Erythroblast (primary cell): ENCODE results near the gene TRIM69.
"Not testable (repeated sequence)": the region's sequence is repeated elsewhere in the genome, so short reads cannot be mapped to it uniquely, and the experiment has no call there.

ENCODE experiments used
- GATA1 ChIP-seq: IDR thresholded peaks from 2 replicates; pipeline ENCODE4 v1.6.1; 2011; ENCODE audit warnings: low read depth, mild to moderate bottlenecking, control low read depth, low read length, moderate library complexity
- POLR2A ChIP-seq: IDR thresholded peaks from 2 replicates; pipeline ENCODE4 v1.6.1; 2011; ENCODE audit warnings: mild to moderate bottlenecking, low read length

GRCh38 chr15:44739222-44739847 is 3.0 kb downstream of the TRIM69 start:
- TF ChIP-seq POLR2A, GATA1: not testable (repeated sequence)
